GM19452 (cell line): ENCODE measurements around the gene DNAJC4.

Experiments
- ATAC-seq: cut with Tn5 transposase; IDR thresholded peaks from one replicate; pipeline ENCODE4 v1.9.1; 2021; ENCODE audit not compliant: unreplicated experiment

DNAJC4 gene

GRCh38 chr11:64227405-64227956, 2.9 kb upstream of the DNAJC4 start:
- no peak for ATAC-seq

- no peak for ATAC-seq
Measured at GRCh38 chr11:64229090-64229743, 1.1 kb upstream of the DNAJC4 start.

GRCh38 chr11:64229744-64230170, 591 bp upstream of the DNAJC4 start:
- ATAC-seq, result no peak

GRCh38 chr11:64230985-64231365, 627 bp downstream of the DNAJC4 start:
- ATAC-seq, result no peak

GRCh38 chr11:64231546-64231945, 1.2 kb downstream of the DNAJC4 start:
- no peak for ATAC-seq

GRCh38 chr11:64232182-64232966, 2.0 kb downstream of the DNAJC4 start:
- ATAC-seq, result no peak

- no peak for ATAC-seq
Measured at GRCh38 chr11:64232967-64233315, 2.6 kb downstream of the DNAJC4 start.

- ATAC-seq, result no peak
Measured at GRCh38 chr11:64233913-64234586, 3.7 kb downstream of the DNAJC4 start, which contains the start of gene VEGFB. Gene VEGFB (plus strand): TSS chr11:64234584. CDS start chr11:64234834, 250 bp downstream.

- ATAC-seq, result no peak
Measured at GRCh38 chr11:64234647-64235379, 4.5 kb downstream of the DNAJC4 start.

- ATAC-seq, result no peak
Measured at GRCh38 chr11:64235437-64236161, 5.3 kb downstream of the DNAJC4 start.

GRCh38 chr11:64237484-64237951, 7.2 kb downstream of the DNAJC4 start:
- no peak for ATAC-seq

GRCh38 chr11:64238076-64238475, 7.7 kb downstream of the DNAJC4 start:
- ATAC-seq, result no peak

GRCh38 chr11:64238999-64239398, 8.7 kb downstream of the DNAJC4 start:
- ATAC-seq, result no peak

- no peak for ATAC-seq
Measured at GRCh38 chr11:64239662-64240434, 9.5 kb downstream of the DNAJC4 start.

- ATAC-seq, result peak; percentile 53
Measured at GRCh38 chr11:64240435-64241240, 10.3 kb downstream of the DNAJC4 start, which contains the start of gene FKBP2. Gene FKBP2 (plus strand): TSS chr11:64241095. CDS start chr11:64242388, 1,293 bp downstream.

- ATAC-seq, result no peak
Measured at GRCh38 chr11:64241241-64241490, 10.8 kb downstream of the DNAJC4 start.

GRCh38 chr11:64241491-64242374, 11.4 kb downstream of the DNAJC4 start:
- peak; percentile 52 for ATAC-seq
